GM18951 (cell line): ENCODE measurements around the gene AKR1C4.

Experiments used
- POLR2A ChIP-seq: IDR thresholded peaks from 4 replicates; pipeline ENCODE4 v1.6.1; 2011; ENCODE audit warnings: mild to moderate bottlenecking; ENCODE audit not compliant: insufficient read length, insufficient read depth; ENCODE audit errors: extremely low read depth
- in situ Hi-C: fragments of 300-500 bp; cut with MboI; formaldehyde crosslinking; loops from one replicate; pipeline ENCODE4 v1.12.0; 2022; ENCODE audit warnings: low sequenced_read_pairs, mixed read lengths, inconsistent platforms; ENCODE audit not compliant: unreplicated experiment

The AKR1C4 gene

DNA sequence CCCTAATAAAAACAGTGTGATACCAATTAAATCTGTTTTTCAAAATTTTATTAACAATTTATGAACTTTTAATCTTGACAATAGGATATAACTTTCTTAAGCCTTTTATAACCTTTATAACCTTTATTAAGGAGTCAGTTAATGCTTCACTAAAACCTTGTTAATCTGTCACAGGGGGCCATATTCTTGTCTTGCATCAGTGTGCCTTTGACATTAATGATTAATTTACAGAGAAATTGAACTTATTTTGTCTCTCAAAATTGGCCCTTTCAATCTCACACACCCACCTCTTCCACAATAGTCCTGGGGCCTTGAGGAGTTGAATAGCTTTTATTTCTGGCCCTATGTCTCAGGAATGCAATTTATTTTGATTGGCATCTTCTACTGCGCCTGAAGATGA lies 68.5 kb downstream of the AKR1C4 start:
- in situ Hi-C loops, result no loop called here
- TF ChIP-seq POLR2A, result no peak

- no peak for TF ChIP-seq POLR2A
- in situ Hi-C loops, result no loop called here
Observed at GRCh38 chr10:5266351-5266750, 69.7 kb downstream of the AKR1C4 start.

DNA sequence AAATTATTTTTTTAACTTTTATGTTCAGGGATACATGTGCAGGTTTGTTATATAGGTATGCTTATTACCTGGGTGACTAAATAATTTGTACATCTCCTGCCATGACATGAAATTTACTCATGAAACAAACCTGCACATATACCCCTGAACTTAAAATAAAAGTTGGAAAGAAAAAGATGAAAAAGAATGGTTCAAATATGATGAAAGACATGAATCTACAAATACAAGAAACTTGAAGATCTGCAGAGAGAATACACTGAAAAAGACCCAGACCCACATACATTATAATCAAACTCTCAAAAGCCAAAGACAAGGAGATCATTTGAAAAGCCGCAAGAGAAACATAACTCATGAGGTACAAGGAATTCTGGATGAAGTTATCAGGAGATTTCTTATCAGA lies 70.2 kb downstream of the AKR1C4 start:
- in situ Hi-C loops, result no loop called here
- TF ChIP-seq POLR2A, result no peak

- in situ Hi-C loops, result no loop called here
- TF ChIP-seq POLR2A, result no peak
Observed at GRCh38 chr10:5268234-5268633, 71.6 kb downstream of the AKR1C4 start.
